Keratinocyte (primary cell): ENCODE measurements around the gene RAB3B. TPM values are rescaled to one million over a fixed set of nuclear protein-coding genes. Genes with fewer than 3 reads are reported as not detected.

Experiments
- DNase-seq: peaks from one replicate; pipeline ENCODE4 v3.0.0-alpha.2; 2011; ENCODE audit warnings: low read depth, missing footprints, low spot score
- FAIRE-seq: peaks from 2 replicates; lab custom pipeline; 2011; peaks lifted over from hg19 to GRCh38; lab: Jason Lieb, UNC
- H2AFZ ChIP-seq: 2 replicates; pipeline ENCODE4 v1.6.0; 2012; ENCODE audit warnings: low read length, control low read depth, inconsistent platforms; ENCODE audit not compliant: control insufficient read depth
- H3K27ac ChIP-seq: 2 replicates; pipeline ENCODE4 v1.5.1; 2011; ENCODE audit warnings: low read length; ENCODE audit not compliant: control insufficient read depth, insufficient read depth
- H3K27me3 ChIP-seq: 3 replicates; pipeline ENCODE4 v1.6.0; 2011; ENCODE audit warnings: low read length; ENCODE audit not compliant: control insufficient read depth, insufficient read depth; ENCODE audit errors: extremely low read depth
- H3K36me3 ChIP-seq, 2 experiments: 2 replicates in 1 of 2; 3 replicates in 1 of 2; pipeline ENCODE4 v1.5.1; 2011; ENCODE audit warnings: low read length in 2 of 2, mild to moderate bottlenecking in 1 of 2; ENCODE audit not compliant: control insufficient read depth in 2 of 2, insufficient read depth in 2 of 2; ENCODE audit errors: extremely low read depth in 1 of 2
- H3K4me1 ChIP-seq: 3 replicates; pipeline ENCODE4 v1.5.1; 2011; ENCODE audit warnings: low read length; ENCODE audit not compliant: control insufficient read depth, insufficient read depth; ENCODE audit errors: extremely low read depth
- H3K4me2 ChIP-seq: 3 replicates; pipeline ENCODE4 v1.6.0; 2011; ENCODE audit warnings: low read depth, low read length; ENCODE audit not compliant: control insufficient read depth, insufficient read depth; ENCODE audit errors: extremely low read depth
- H3K4me3 ChIP-seq, 3 experiments: fragments of 200-600 bp in 1 of 3; sonication (generic) in 1 of 3; 2 replicates in 2 of 3; 3 replicates in 1 of 3; pipeline ENCODE4 v1.5.1; 2011 to 2016; ENCODE audit warnings: low read length in 3 of 3, mild to moderate bottlenecking in 3 of 3, control low read depth in 2 of 3, inconsistent platforms in 1 of 3, low read depth in 1 of 3, mixed read lengths in 1 of 3, mixed run types in 1 of 3, moderate library complexity in 1 of 3; ENCODE audit not compliant: control insufficient read depth in 2 of 3, insufficient read depth in 2 of 3; ENCODE audit errors: extremely low read depth in 1 of 3
- H3K79me2 ChIP-seq: 2 replicates; pipeline ENCODE4 v1.6.0; 2012; ENCODE audit warnings: low read length; ENCODE audit not compliant: control insufficient read depth, insufficient read depth
- H3K9ac ChIP-seq: 3 replicates; pipeline ENCODE4 v1.6.0; 2011; ENCODE audit warnings: low read length; ENCODE audit not compliant: control insufficient read depth, insufficient read depth; ENCODE audit errors: extremely low read depth
- H3K9me1 ChIP-seq: 3 replicates; pipeline ENCODE4 v1.6.0; 2011; ENCODE audit warnings: low read length; ENCODE audit not compliant: control insufficient read depth, insufficient read depth; ENCODE audit errors: extremely low read depth
- H3K9me3 ChIP-seq: 2 replicates; pipeline ENCODE4 v1.5.1; 2012; ENCODE audit warnings: low read depth, low read length; ENCODE audit not compliant: control insufficient read depth
- H4K20me1 ChIP-seq: 3 replicates; pipeline ENCODE4 v1.6.0; 2011; ENCODE audit warnings: low read length; ENCODE audit not compliant: control insufficient read depth, insufficient read depth; ENCODE audit errors: extremely low read depth
- CTCF ChIP-seq, 3 experiments: IDR thresholded peaks in 1 of 3; conservative IDR thresholded peaks in 1 of 3; optimal IDR thresholded peaks in 1 of 3; 2 replicates in 2 of 3; 3 replicates in 1 of 3; pipeline versions ENCODE3 to v1.5.1; 2011; ENCODE audit warnings: low read length in 3 of 3, mild to moderate bottlenecking in 3 of 3, moderate library complexity in 2 of 3, control low read depth in 1 of 3, inconsistent platforms in 1 of 3; ENCODE audit not compliant: insufficient read depth in 2 of 3; ENCODE audit errors: extremely low read depth in 1 of 3
- EZH2 ChIP-seq: IDR thresholded peaks from one replicate; pipeline ENCODE4 v1.6.1; 2012; ENCODE audit warnings: inconsistent platforms, mild to moderate bottlenecking, low read length, moderate library complexity
- dilution Hi-C: fragments of 300-500 bp; cut with MboI; formaldehyde crosslinking; loops from one replicate; pipeline ENCODE4 v1.7.0; 2020; ENCODE audit warnings: low sequenced_read_pairs; ENCODE audit not compliant: extremely low pct_ligation_motif_present
- polyA plus RNA-seq, 5 experiments: library from polyadenylated mRNA; depleted of rRNA in 3 of 5; stranded (reverse) in 3 of 5; stranded (forward) in 1 of 5; unstranded in 1 of 5; fragments of >200 nt; gene quantifications; 1 replicate in 1 of 5; 2 replicates in 3 of 5; 3 replicates in 1 of 5; pipeline versions ENCODE4 v1.2.1 to v1.2.3, GENCODE V29; 2011 to 2012; ENCODE audit warnings: missing spikeins in 2 of 5, low read depth in 1 of 5, low replicate concordance in 1 of 5

RAB3B gene
- polyA plus RNA-seq, 1 donor (not counting 4 experiments of a cell fraction or from before 2014, with no cell fraction given), result 2.6 TPM

GRCh38 chr1:51910221-51911000, 80.1 kb downstream of the RAB3B start:
- Histone ChIP-seq H3K79me2 (no peaks in the 10 kb centered on the region), H3K36me3 (no peaks in the 10 kb centered on the region), H2AFZ (no peak overlapping the region), H3K4me1 (peaks cover 5% of the 10 kb centered on the region), H3K4me2 (no peak overlapping the region), H3K27ac (no peak overlapping the region), H3K9me3 (no peaks in the 10 kb centered on the region), H3K4me3 (no peak overlapping the region), H3K9me1 (no peaks in the 10 kb centered on the region), H3K9ac (no peak overlapping the region), H3K27me3 (no peaks in the 10 kb centered on the region), H4K20me1 (no peaks in the 10 kb centered on the region)
- TF ChIP-seq CTCF (optimal IDR thresholded peaks at IDR 0.05 in 1 of 3, IDR thresholded peaks at IDR 0.05 in 1 of 3, conservative IDR thresholded peaks at IDR 0.05 in 1 of 3; ENCODE audit: extremely low read depth in 1 of 3, insufficient read depth in 2 of 3, low read length in 3 of 3) (no peak), EZH2 (no peak)
- DNase-seq (no peak), FAIRE-seq (no peak)
- dilution Hi-C loops, result no loop called here

GRCh38 chr1:51908499-51908898, 82.0 kb downstream of the RAB3B start:
- no peaks in the 10 kb centered on the region for H3K36me3 ChIP-seq
- H3K4me2 ChIP-seq, result no peak overlapping the region
- no peaks in the 10 kb centered on the region for H3K9me1 ChIP-seq
- no peak overlapping the region for H2AFZ ChIP-seq
- no peaks in the 10 kb centered on the region for H4K20me1 ChIP-seq
- FAIRE-seq (no peak), DNase-seq (no peak)
- no peaks in the 10 kb centered on the region for H3K9me3 ChIP-seq
- dilution Hi-C loops, result no loop called here
- H3K27ac ChIP-seq, result no peak overlapping the region
- no peaks in the 10 kb centered on the region for H3K79me2 ChIP-seq
- H3K9ac ChIP-seq, result no peak overlapping the region
- no peak overlapping the region for H3K4me3 ChIP-seq
- peaks cover 5% of the 10 kb centered on the region for H3K4me1 ChIP-seq
- no peaks in the 10 kb centered on the region for H3K27me3 ChIP-seq
- no peak for TF ChIP-seq CTCF (optimal IDR thresholded peaks at IDR 0.05 in 1 of 3, IDR thresholded peaks at IDR 0.05 in 1 of 3, conservative IDR thresholded peaks at IDR 0.05 in 1 of 3; ENCODE audit: extremely low read depth in 1 of 3, insufficient read depth in 2 of 3, low read length in 3 of 3)
